ENCODE results near the gene FRMD4A. TPM values are rescaled to one million over a fixed set of nuclear protein-coding genes. Genes with fewer than 3 reads are reported as not detected.

FRMD4A gene
- total and polyA plus RNA-seq, 3 donors from 2014 or later, result 15.0 to 20.8 (median 18.7) TPM

DNA sequence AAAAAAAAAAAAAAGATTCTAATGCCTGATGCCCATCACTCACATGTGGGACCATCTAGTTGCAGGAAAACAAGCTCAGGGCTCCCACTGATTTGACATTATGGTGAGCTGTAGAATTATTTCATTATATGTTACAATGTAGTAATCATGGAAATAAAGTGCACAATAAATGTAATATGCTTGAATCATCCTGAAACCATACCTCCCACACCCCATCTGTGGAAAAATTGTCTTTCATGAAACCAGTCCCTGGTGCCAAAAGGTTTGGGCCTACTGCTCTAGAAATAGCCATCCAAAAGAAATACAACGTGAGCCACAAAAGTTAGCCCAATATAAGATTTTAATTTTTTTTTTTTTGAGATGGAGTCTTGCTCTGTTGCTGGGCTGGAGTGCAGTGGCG is 478.8 kb downstream of the FRMD4A start:
- Histone ChIP-seq H3K4me3 (no peak overlapping the region), H3K4me1 (no peaks in the 10 kb centered on the region), H3K36me3 (ENCODE audit: low read depth, missing control alignments) (no peaks in the 10 kb centered on the region), H3K27ac (no peak overlapping the region), H3K27me3 (no peaks in the 10 kb centered on the region), H3K9me3 (no peaks in the 10 kb centered on the region)
- DNase-seq, result no peak
- TF ChIP-seq, protein P1, sequence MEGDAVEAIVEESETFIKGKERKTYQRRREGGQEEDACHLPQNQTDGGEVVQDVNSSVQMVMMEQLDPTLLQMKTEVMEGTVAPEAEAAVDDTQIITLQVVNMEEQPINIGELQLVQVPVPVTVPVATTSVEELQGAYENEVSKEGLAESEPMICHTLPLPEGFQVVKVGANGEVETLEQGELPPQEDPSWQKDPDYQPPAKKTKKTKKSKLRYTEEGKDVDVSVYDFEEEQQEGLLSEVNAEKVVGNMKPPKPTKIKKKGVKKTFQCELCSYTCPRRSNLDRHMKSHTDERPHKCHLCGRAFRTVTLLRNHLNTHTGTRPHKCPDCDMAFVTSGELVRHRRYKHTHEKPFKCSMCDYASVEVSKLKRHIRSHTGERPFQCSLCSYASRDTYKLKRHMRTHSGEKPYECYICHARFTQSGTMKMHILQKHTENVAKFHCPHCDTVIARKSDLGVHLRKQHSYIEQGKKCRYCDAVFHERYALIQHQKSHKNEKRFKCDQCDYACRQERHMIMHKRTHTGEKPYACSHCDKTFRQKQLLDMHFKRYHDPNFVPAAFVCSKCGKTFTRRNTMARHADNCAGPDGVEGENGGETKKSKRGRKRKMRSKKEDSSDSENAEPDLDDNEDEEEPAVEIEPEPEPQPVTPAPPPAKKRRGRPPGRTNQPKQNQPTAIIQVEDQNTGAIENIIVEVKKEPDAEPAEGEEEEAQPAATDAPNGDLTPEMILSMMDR (IDR thresholded peaks at IDR 0.05), result no peak
- intact Hi-C loops (cut with DNase I; ENCODE audit: low total_unique reads), result no loop called here
- 86 to 92% methylated on average over 2 of the region's 2 CpGs for WGBS, 2 donors

DNA sequence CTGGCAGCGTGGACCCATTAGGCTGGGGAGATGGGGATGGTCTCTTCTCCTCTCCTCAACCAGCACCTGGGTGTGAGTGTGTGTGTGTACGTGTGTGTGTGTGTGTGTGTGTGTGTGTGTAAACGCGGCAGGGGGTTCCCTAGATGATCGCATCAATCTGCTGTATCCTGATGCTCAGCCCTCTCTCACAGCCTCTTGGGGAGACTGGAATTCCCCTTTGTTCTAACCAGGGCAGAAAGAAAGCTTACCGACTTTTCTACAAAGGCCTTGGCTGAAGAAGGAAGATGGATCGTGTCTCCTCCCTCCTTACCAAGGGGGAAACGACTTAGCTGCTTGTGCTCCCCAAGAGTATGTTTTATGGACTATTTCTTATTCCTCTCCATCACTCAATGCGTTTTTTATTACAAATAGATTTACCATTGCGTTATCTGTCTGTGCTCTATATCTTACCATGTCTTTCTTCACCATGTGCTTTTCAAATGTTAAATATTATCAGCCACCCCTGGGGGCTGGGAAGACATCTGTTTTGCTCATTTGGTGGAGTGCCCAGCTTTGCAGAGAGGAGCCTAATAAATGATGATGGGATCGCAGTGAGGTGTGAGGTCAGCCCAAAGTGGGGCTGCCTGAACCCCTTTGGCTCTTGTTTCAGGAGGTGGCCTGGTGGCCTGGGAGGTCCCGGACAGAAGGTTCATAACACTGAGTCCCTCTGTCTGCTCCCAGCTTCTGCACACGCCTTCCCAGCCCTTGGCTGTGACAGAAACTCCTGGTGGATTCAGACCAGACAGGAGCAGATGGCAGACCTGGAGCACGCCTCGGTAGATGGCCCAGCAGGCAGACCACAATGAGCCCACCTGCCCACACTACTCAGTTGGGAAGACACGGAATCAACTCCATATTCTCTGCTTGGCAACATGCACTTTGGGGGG is 481.9 kb downstream of the FRMD4A start:
- Histone ChIP-seq H3K36me3 (ENCODE audit: low read depth, missing control alignments) (no peaks in the 10 kb centered on the region), H3K9me3 (no peaks in the 10 kb centered on the region), H3K4me3 (no peak overlapping the region), H3K27me3 (no peaks in the 10 kb centered on the region), H3K27ac (no peak overlapping the region), H3K4me1 (no peaks in the 10 kb centered on the region)
- intact Hi-C loops (cut with DNase I; ENCODE audit: low total_unique reads), result no loop called here
- WGBS, 2 donors, result 89% methylated on average over 14 to 16 of the region's 16 CpGs
- no peak for DNase-seq
- TF ChIP-seq, protein P1 (IDR thresholded peaks at IDR 0.05), result no peak
- TF ChIP-seq POLR2A (IDR thresholded peaks at IDR 0.05), result no peak

DNA sequence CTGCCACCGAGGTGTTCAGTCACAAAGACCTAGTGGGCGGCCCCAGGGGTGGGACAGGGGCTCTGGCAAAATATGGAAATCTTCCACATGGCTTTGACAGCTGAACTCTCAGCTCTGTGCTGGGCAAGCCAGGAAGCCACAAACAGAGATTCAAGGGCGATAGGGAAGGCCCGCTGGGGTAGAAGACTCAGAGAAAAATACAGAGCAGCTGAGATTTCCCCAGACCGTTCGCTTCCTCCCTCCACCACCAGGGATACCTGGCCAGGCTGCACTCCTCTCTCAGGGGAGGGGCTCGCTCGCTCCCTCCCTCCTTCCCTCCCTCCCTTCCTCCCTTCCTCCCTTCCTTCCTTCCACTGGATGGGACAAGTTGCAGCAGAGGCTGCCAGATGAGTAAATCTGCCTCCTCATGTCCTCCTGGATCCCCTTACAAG is 483.5 kb downstream of the FRMD4A start:
- WGBS, 2 donors, result 73 to 88% methylated on average over 8 of the region's 8 CpGs

DNA sequence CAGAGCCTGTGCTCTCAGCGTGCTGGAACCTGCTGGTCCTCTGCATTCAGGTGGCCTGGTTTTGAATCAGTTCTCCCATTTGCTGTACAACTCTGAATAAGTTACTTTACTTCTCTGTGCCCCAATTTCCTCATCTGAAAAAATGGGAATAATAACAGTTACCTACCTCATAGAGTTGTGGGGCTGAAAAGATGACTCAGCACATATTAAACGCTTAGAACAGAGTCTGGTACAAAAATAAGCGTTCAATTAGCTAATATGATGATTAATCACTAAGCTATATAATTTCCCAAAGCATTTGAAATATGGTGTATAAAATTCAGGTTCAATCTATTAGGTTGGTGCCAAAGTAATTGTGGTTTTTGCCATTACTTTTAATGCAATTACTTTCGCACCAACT is 484.8 kb downstream of the FRMD4A start:
- H3K36me3 ChIP-seq (ENCODE audit: low read depth, missing control alignments), result no peaks in the 10 kb centered on the region
- no peaks in the 10 kb centered on the region for H3K4me1 ChIP-seq
- H3K27ac ChIP-seq, result no peak overlapping the region
- H3K27me3 ChIP-seq, result no peaks in the 10 kb centered on the region
- intact Hi-C loops (cut with DNase I; ENCODE audit: low total_unique reads), result no loop called here
- 81 to 96% methylated on average over 4 of the region's 4 CpGs for WGBS, 2 donors
- H3K9me3 ChIP-seq, result no peaks in the 10 kb centered on the region
- no peak for DNase-seq
- no peak overlapping the region for H3K4me3 ChIP-seq
- no peak for TF ChIP-seq POLR2A (IDR thresholded peaks at IDR 0.05)
- TF ChIP-seq, protein P1 (IDR thresholded peaks at IDR 0.05), result no peak

More for the DNA sequence above, 483.5 kb downstream of the FRMD4A start:
- no peaks in the 10 kb centered on the region for H3K36me3 ChIP-seq (ENCODE audit: low read depth, missing control alignments)
- TF ChIP-seq POLR2A (IDR thresholded peaks at IDR 0.05), result no peak
- TF ChIP-seq, protein P1 (IDR thresholded peaks at IDR 0.05), result no peak
- no peaks in the 10 kb centered on the region for H3K9me3 ChIP-seq
- intact Hi-C loops (cut with DNase I; ENCODE audit: low total_unique reads), result no loop called here
- H3K4me1 ChIP-seq, result no peaks in the 10 kb centered on the region
- no peaks in the 10 kb centered on the region for H3K27me3 ChIP-seq
- no peak overlapping the region for H3K27ac ChIP-seq
- no peak for DNase-seq
- H3K4me3 ChIP-seq, result no peak overlapping the region

Measured in testis (tissue), 3 donors.